H9 (cell line): Measurements from ENCODE around the gene ADARB2. TPM values are rescaled to one million over a fixed set of nuclear protein-coding genes. Genes with fewer than 3 reads are reported as not detected.

Experiments used
- DNase-seq: peaks from one replicate; pipeline ENCODE4 v3.0.0-alpha.2; 2017
- H2AFZ ChIP-seq: one replicate; pipeline ENCODE4 v1.6.1; 2013; ENCODE audit warnings: mild to moderate bottlenecking, low read length, control low read depth, moderate library complexity
- H2AK5ac ChIP-seq: 2 replicates; pipeline ENCODE4 v1.6.1; 2013; ENCODE audit warnings: low read length, control low read depth, mixed read lengths; ENCODE audit not compliant: insufficient read length
- H2BK120ac ChIP-seq: one replicate; pipeline ENCODE4 v1.6.1; 2013; ENCODE audit warnings: low read depth, mild to moderate bottlenecking, low read length, control low read depth, inconsistent platforms; ENCODE audit not compliant: poor library complexity, severe bottlenecking
- H2BK12ac ChIP-seq: 2 replicates; pipeline ENCODE4 v1.6.1; 2013; ENCODE audit warnings: low read length, control low read depth, mixed read lengths, low read depth; ENCODE audit not compliant: insufficient read length
- H2BK15ac ChIP-seq: 2 replicates; pipeline ENCODE4 v1.6.1; 2013; ENCODE audit warnings: low read depth, low read length, control low read depth
- H2BK20ac ChIP-seq: one replicate; pipeline ENCODE4 v1.6.1; 2013; ENCODE audit warnings: low read depth, mild to moderate bottlenecking, low read length, control low read depth, inconsistent platforms; ENCODE audit not compliant: poor library complexity, severe bottlenecking
- H2BK5ac ChIP-seq: 2 replicates; pipeline ENCODE4 v1.6.1; 2013; ENCODE audit warnings: low read length, control low read depth, mixed read lengths; ENCODE audit not compliant: insufficient read length
- H3K14ac ChIP-seq: 2 replicates; pipeline ENCODE4 v1.6.1; 2013; ENCODE audit warnings: low read length, control low read depth; ENCODE audit not compliant: insufficient read depth
- H3K18ac ChIP-seq: 2 replicates; pipeline ENCODE4 v1.6.1; 2013; ENCODE audit warnings: low read depth, mild to moderate bottlenecking, mixed read lengths, low read length, control low read depth; ENCODE audit not compliant: insufficient read length
- H3K23ac ChIP-seq: 2 replicates; pipeline ENCODE4 v1.6.1; 2013; ENCODE audit warnings: low read length, control low read depth, mixed read lengths, low read depth; ENCODE audit not compliant: insufficient read length
- H3K23me2 ChIP-seq: 2 replicates; pipeline ENCODE4 v1.6.1; 2013; ENCODE audit warnings: low read depth, mild to moderate bottlenecking, mixed read lengths, low read length, control low read depth; ENCODE audit not compliant: insufficient read length, poor library complexity, severe bottlenecking
- H3K27ac ChIP-seq: 2 replicates; pipeline ENCODE4 v1.5.1; 2013; ENCODE audit warnings: low read length, control low read depth, mixed read lengths, low read depth; ENCODE audit not compliant: insufficient read length
- H3K27me3 ChIP-seq: 2 replicates; pipeline ENCODE4 v1.6.1; 2013; ENCODE audit warnings: low read length, control low read depth, inconsistent platforms; ENCODE audit not compliant: insufficient read depth
- H3K4ac ChIP-seq: 2 replicates; pipeline ENCODE4 v1.6.1; 2013; ENCODE audit warnings: low read depth, mild to moderate bottlenecking, control low read depth, inconsistent platforms, low read length, moderate library complexity
- H3K4me1 ChIP-seq: 2 replicates; pipeline ENCODE4 v1.6.1; 2013; ENCODE audit warnings: low read length, control low read depth, inconsistent platforms; ENCODE audit not compliant: insufficient read depth
- H3K4me2 ChIP-seq: 2 replicates; pipeline ENCODE4 v1.6.1; 2013; ENCODE audit warnings: low read length, control low read depth, mixed read lengths; ENCODE audit not compliant: insufficient read length, insufficient read depth
- H3K56ac ChIP-seq: 2 replicates; pipeline ENCODE4 v1.6.1; 2013; ENCODE audit warnings: low read depth, mild to moderate bottlenecking, mixed read lengths, low read length, control low read depth; ENCODE audit not compliant: insufficient read length
- H3K79me1 ChIP-seq: 2 replicates; pipeline ENCODE4 v1.6.1; 2013; ENCODE audit warnings: low read depth, mild to moderate bottlenecking, moderate library complexity, low read length, control low read depth, inconsistent platforms; ENCODE audit not compliant: insufficient read depth, poor library complexity, severe bottlenecking
- H3K79me2 ChIP-seq: 2 replicates; pipeline ENCODE4 v1.6.1; 2013; ENCODE audit warnings: low read length, control low read depth, inconsistent platforms; ENCODE audit not compliant: insufficient read depth
- H3K9ac ChIP-seq: 2 replicates; pipeline ENCODE4 v1.6.1; 2013; ENCODE audit warnings: low read length, control low read depth, mixed read lengths; ENCODE audit not compliant: insufficient read length; ENCODE audit errors: extremely low read depth
- H3K9me3 ChIP-seq: one replicate; pipeline ENCODE4 v1.6.1; 2013; ENCODE audit warnings: low read depth, low read length, inconsistent platforms; ENCODE audit not compliant: control insufficient read depth
- H3T11ph ChIP-seq: one replicate; pipeline ENCODE4 v1.6.1; 2013; ENCODE audit warnings: mild to moderate bottlenecking, low read length, control low read depth, inconsistent platforms
- H4K20me1 ChIP-seq: one replicate; pipeline ENCODE4 v1.6.1; 2013; ENCODE audit not compliant: control insufficient read depth, insufficient read length, insufficient read depth
- H4K5ac ChIP-seq: 2 replicates; pipeline ENCODE4 v1.6.1; 2013; ENCODE audit warnings: low read depth, mild to moderate bottlenecking, mixed read lengths, low read length, control low read depth; ENCODE audit not compliant: insufficient read length
- H4K8ac ChIP-seq: replicated peaks from 2 replicates; pipeline ENCODE4 v1.6.1; 2013; ENCODE audit warnings: low read length, control low read depth, mixed read lengths, low read depth; ENCODE audit not compliant: insufficient read length
- H4K91ac ChIP-seq: 2 replicates; pipeline ENCODE4 v1.6.1; 2013; ENCODE audit warnings: low read depth, mild to moderate bottlenecking, moderate library complexity, mixed read lengths, low read length, control low read depth; ENCODE audit not compliant: insufficient read length
- H3K27ac Mint-ChIP-seq, 3 experiments: 2 replicates in 2 of 3; 3 replicates in 1 of 3; pipeline ENCODE4 v1.8.0; 2020 to 2021; ENCODE audit warnings: mixed read lengths in 3 of 3, mild to moderate bottlenecking in 1 of 3, moderate library complexity in 1 of 3
- H3K27me3 Mint-ChIP-seq: 2 replicates; pipeline ENCODE4 v1.8.0; 2021; ENCODE audit warnings: low read depth, mild to moderate bottlenecking, moderate library complexity, mixed read lengths
- H3K36me3 Mint-ChIP-seq, 3 experiments: 2 replicates in 2 of 3; 3 replicates in 1 of 3; pipeline ENCODE4 v1.8.0; 2020 to 2021; ENCODE audit warnings: low read depth in 3 of 3, mixed read lengths in 3 of 3; ENCODE audit not compliant: insufficient read depth in 1 of 3
- H3K4me1 Mint-ChIP-seq, 2 experiments: 2 replicates each; pipeline ENCODE4 v1.8.0; 2020; ENCODE audit warnings: mixed read lengths in 2 of 2
- H3K4me3 Mint-ChIP-seq, 2 experiments: 2 replicates in 1 of 2; 3 replicates in 1 of 2; pipeline ENCODE4 v1.8.0; 2020 to 2021; ENCODE audit warnings: mild to moderate bottlenecking in 2 of 2, mixed read lengths in 2 of 2, moderate library complexity in 1 of 2
- H3K9me3 Mint-ChIP-seq, 2 experiments: 2 replicates in 1 of 2; 3 replicates in 1 of 2; pipeline ENCODE4 v1.8.0; 2020; ENCODE audit warnings: mild to moderate bottlenecking in 2 of 2, mixed read lengths in 2 of 2, moderate library complexity in 1 of 2
- WGBS: extraction: QIAGEN DNeasy Blood & Tissue Kit; methylation state at CpG from one replicate; pipeline ENCODE4 v1.1.7; 2013; ENCODE audit warnings: missing lambda C conversion rate, low lambda C conversion rate, mixed read lengths; ENCODE audit not compliant: insufficient read length; ENCODE audit errors: extremely low coverage; 5-methylcytosine and 5-hydroxymethylcytosine counted together
- total RNA-seq: library from RNA; stranded (reverse); gene quantifications from 2 replicates; pipeline ENCODE4 v1.2.1, GENCODE V29; 2021
- TF ChIP-seq, protein P1 (sequence below): fragments of 200-600 bp; sonication (generic); conservative IDR thresholded peaks from 3 replicates; pipeline ENCODE4 v1.8.0; 2021; ENCODE audit warnings: antibody characterized with exemption, mild to moderate bottlenecking

The ADARB2 gene
- total RNA-seq, 1 experiment from 2014 or later = 0.87 TPM

DNA sequence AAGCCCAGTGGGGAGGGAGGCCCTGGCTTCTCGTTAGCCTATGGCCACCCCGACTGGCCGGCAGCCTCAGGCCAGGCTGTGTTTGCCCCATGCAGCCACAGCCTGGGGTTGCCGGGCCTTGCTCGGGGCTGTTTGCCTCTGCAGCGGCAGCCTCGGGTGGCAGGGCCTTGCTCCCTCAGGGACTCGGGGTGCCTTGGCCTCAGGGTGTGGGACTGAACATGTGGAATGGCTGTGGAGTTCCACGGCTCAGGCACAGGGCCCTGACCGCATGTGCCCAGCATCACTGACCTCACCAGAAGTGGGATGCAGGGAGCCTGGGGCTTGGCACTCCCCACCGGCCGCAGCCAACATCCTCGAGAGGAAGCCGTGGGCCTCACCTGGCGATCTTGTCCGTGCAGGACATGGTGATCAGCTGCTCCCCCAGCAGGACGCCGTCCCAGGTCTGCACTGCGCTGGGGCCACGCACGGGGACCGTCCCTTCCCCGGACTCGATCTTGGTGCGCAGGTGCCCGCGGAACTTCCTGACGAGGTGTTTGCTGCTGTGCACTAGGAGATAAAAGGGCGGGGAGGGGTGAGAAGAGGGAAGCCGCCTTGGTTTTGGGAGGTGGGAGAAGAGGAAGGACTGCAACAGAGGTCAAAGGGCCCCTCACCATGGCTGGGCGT lies 520.6 kb downstream of the ADARB2 start:
- no peaks in the 10 kb centered on the region for H3K27me3 ChIP-seq
- no peak overlapping the region for H2AK5ac ChIP-seq
- H3K14ac ChIP-seq = no peak overlapping the region; the same call in 1 of the 2 replicates
- no peak overlapping the region for H3K9ac ChIP-seq
- no peaks in the 10 kb centered on the region for H4K20me1 ChIP-seq
- DNase-seq = peak; percentile 19
- no peak overlapping the region for H3K18ac ChIP-seq
- H3K4me1 ChIP-seq = no peaks in the 10 kb centered on the region
- H4K8ac ChIP-seq = no peak overlapping the region
- no peak overlapping the region for H3K56ac ChIP-seq
- H2BK120ac ChIP-seq = no peak overlapping the region
- H3K9me3 Mint-ChIP-seq = no peaks in the 10 kb centered on the region; a peak in 1 of 5 replicates
- H2BK15ac ChIP-seq = no peak overlapping the region
- H3K27ac Mint-ChIP-seq = no peak overlapping the region; a peak in 1 of 7 replicates
- WGBS = no CpG with 5 or more reads among the region's 31 CpGs
- no peaks in the 10 kb centered on the region for H3K79me1 ChIP-seq
- TF ChIP-seq, protein P1, sequence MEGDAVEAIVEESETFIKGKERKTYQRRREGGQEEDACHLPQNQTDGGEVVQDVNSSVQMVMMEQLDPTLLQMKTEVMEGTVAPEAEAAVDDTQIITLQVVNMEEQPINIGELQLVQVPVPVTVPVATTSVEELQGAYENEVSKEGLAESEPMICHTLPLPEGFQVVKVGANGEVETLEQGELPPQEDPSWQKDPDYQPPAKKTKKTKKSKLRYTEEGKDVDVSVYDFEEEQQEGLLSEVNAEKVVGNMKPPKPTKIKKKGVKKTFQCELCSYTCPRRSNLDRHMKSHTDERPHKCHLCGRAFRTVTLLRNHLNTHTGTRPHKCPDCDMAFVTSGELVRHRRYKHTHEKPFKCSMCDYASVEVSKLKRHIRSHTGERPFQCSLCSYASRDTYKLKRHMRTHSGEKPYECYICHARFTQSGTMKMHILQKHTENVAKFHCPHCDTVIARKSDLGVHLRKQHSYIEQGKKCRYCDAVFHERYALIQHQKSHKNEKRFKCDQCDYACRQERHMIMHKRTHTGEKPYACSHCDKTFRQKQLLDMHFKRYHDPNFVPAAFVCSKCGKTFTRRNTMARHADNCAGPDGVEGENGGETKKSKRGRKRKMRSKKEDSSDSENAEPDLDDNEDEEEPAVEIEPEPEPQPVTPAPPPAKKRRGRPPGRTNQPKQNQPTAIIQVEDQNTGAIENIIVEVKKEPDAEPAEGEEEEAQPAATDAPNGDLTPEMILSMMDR = no peak
- H3K4ac ChIP-seq = no peak overlapping the region
- no peaks in the 10 kb centered on the region for H3K4me1 Mint-ChIP-seq
- no peaks in the 10 kb centered on the region for H3K27me3 Mint-ChIP-seq
- no peak overlapping the region for H4K91ac ChIP-seq
- H3T11ph ChIP-seq = no peak overlapping the region
- no peak overlapping the region for H3K23ac ChIP-seq
- no peak overlapping the region for H3K27ac ChIP-seq
- H3K9me3 ChIP-seq = no peaks in the 10 kb centered on the region
- no peaks in the 10 kb centered on the region for H3K23me2 ChIP-seq
- no peak overlapping the region for H2BK5ac ChIP-seq
- no peak overlapping the region for H2BK20ac ChIP-seq
- no peaks in the 10 kb centered on the region for H3K79me2 ChIP-seq
- no peak overlapping the region for H2AFZ ChIP-seq
- H4K5ac ChIP-seq = no peak overlapping the region
- H3K36me3 Mint-ChIP-seq = peaks cover 0 to 2% (median 0%) of the 10 kb centered on the region in 3 experiments; a peak in 1 of 7 replicates
- no peak overlapping the region for H2BK12ac ChIP-seq
- H3K4me3 Mint-ChIP-seq = no peak overlapping the region
- H3K4me2 ChIP-seq = no peak overlapping the region
